NCI-H82 treated with DMSO at 0.1 percent for 48 hours (cell line): ENCODE measurements around the gene RAPGEF4.
"Not testable (repeated sequence)": the region's sequence is repeated elsewhere in the genome, so short reads cannot be mapped to it uniquely, and the experiment has no call there.

Experiments used
- DNase-seq: peaks from one replicate; lab custom pipeline; 2025; ENCODE audit not compliant: unreplicated experiment; lab: John Stamatoyannopoulos, UW

RAPGEF4 gene

GRCh38 chr2:173027181-173028128, 291.8 kb downstream of the RAPGEF4 start:
- peak; percentile 80 for DNase-seq

- DNase-seq: no peak
These were observed 292.5 kb downstream of the RAPGEF4 start for GRCh38 chr2:173028141-173028540.

GRCh38 chr2:173028671-173029070, 293.0 kb downstream of the RAPGEF4 start:
- DNase-seq: no peak

GRCh38 chr2:173030561-173031490, 295.2 kb downstream of the RAPGEF4 start:
- no peak for DNase-seq

GRCh38 chr2:173032032-173032431, 296.4 kb downstream of the RAPGEF4 start:
- no peak for DNase-seq

- no peak for DNase-seq
These were observed 297.4 kb downstream of the RAPGEF4 start for GRCh38 chr2:173033084-173033483.

GRCh38 chr2:173034143-173034542, 298.5 kb downstream of the RAPGEF4 start:
- DNase-seq: no peak

GRCh38 chr2:173037245-173038120, 301.8 kb downstream of the RAPGEF4 start:
- peak; percentile 55 for DNase-seq

- not testable (repeated sequence) for DNase-seq
These were observed 302.6 kb downstream of the RAPGEF4 start for GRCh38 chr2:173038257-173038656.

GRCh38 chr2:173040729-173041128, 305.1 kb downstream of the RAPGEF4 start:
- DNase-seq: no peak

- no peak for DNase-seq
These were observed 307.8 kb downstream of the RAPGEF4 start for GRCh38 chr2:173043476-173043875.

GRCh38 chr2:173043897-173044519, 308.4 kb downstream of the RAPGEF4 start:
- no peak for DNase-seq

GRCh38 chr2:173044686-173045085, 309.0 kb downstream of the RAPGEF4 start:
- DNase-seq: no peak

GRCh38 chr2:173045181-173045580, 309.5 kb downstream of the RAPGEF4 start:
- no peak for DNase-seq

- DNase-seq: no peak
These were observed 312.9 kb downstream of the RAPGEF4 start for GRCh38 chr2:173048522-173048896.

- peak; percentile 58 for DNase-seq
These were observed 313.4 kb downstream of the RAPGEF4 start for GRCh38 chr2:173048897-173049661.

GRCh38 chr2:173049831-173050230, 314.2 kb downstream of the RAPGEF4 start:
- DNase-seq: no peak

- no peak for DNase-seq
These were observed 315.0 kb downstream of the RAPGEF4 start for GRCh38 chr2:173050684-173051083.

- DNase-seq: peak; percentile 17
These were observed 316.0 kb downstream of the RAPGEF4 start for GRCh38 chr2:173051463-173052215.
